Upper lobe of left lung (tissue), 4 donors: Measurements from ENCODE around the gene NFKBIZ.

Experiments
- CTCF ChIP-seq, 6 experiments: fragments of 450-650 bp in 4 of 6; fragments of 200-600 bp in 2 of 6; sonication (generic) in 2 of 6; IDR thresholded peaks; one replicate each; pipeline ENCODE4 v1.5.1; 2016 to 2019; ENCODE audit warnings: antibody characterized with exemption in 6 of 6
- POLR2AphosphoS5 ChIP-seq, 2 donors: sonication (generic); formaldehyde crosslinking; IDR thresholded peaks; one replicate each; pipeline ENCODE4 v1.5.1; 2017; ENCODE audit warnings: antibody characterized with exemption in 2 of 2

GRCh38 chr3:101900316-101900715, 51.0 kb downstream of the NFKBIZ start:
- TF ChIP-seq CTCF (IDR thresholded peaks at IDR 0.05), result no peak
- TF ChIP-seq POLR2AphosphoS5 (IDR thresholded peaks at IDR 0.05), result no peak
